MM.1S (cell line): Measurements from ENCODE around the gene CALD1.

ENCODE experiments used
- DNase-seq: peaks from one replicate; pipeline ENCODE4 v3.0.0-alpha.2; 2015
- H2AFZ ChIP-seq: fragments of 300-600 bp; sonication (generic); 2 replicates; pipeline ENCODE4 v1.6.0; 2016; ENCODE audit warnings: antibody characterized with exemption, low read length
- H3F3A ChIP-seq: fragments of 300-600 bp; sonication (generic); 2 replicates; pipeline ENCODE4 v1.6.1; 2016; ENCODE audit warnings: mild to moderate bottlenecking, antibody characterized with exemption, low read length, moderate library complexity, mixed read lengths; ENCODE audit not compliant: insufficient read depth
- H3K27ac ChIP-seq: fragments of 300-600 bp; sonication (generic); 2 replicates; pipeline ENCODE4 v1.5.1; 2016; ENCODE audit warnings: mild to moderate bottlenecking, low read length
- H3K27me3 ChIP-seq: fragments of 300-600 bp; sonication (generic); replicated peaks from 2 replicates; pipeline ENCODE4 v1.6.0; 2016; ENCODE audit warnings: low read length; ENCODE audit not compliant: insufficient read depth
- H3K36me3 ChIP-seq: fragments of 300-600 bp; sonication (generic); replicated peaks from 2 replicates; pipeline ENCODE4 v1.6.1; 2016; ENCODE audit warnings: mild to moderate bottlenecking, low read length, mixed read lengths; ENCODE audit not compliant: insufficient read depth
- H3K4me1 ChIP-seq: fragments of 300-600 bp; sonication (generic); 2 replicates; pipeline ENCODE4 v1.6.1; 2016; ENCODE audit warnings: low read length, mixed read lengths
- H3K4me2 ChIP-seq: fragments of 300-600 bp; sonication (generic); 2 replicates; pipeline ENCODE4 v1.6.0; 2016; ENCODE audit warnings: low read depth, low read length
- H3K4me3 ChIP-seq: fragments of 300-600 bp; sonication (generic); 2 replicates; pipeline ENCODE4 v1.5.1; 2016; ENCODE audit warnings: low read length, mixed read lengths
- H3K79me2 ChIP-seq: fragments of 300-600 bp; sonication (generic); 2 replicates; pipeline ENCODE4 v1.6.1; 2016; ENCODE audit warnings: mixed run types, low read length, mixed read lengths
- H3K9ac ChIP-seq: fragments of 300-600 bp; sonication (generic); 2 replicates; pipeline ENCODE4 v1.6.1; 2016; ENCODE audit warnings: low read length, mixed read lengths
- H3K9me2 ChIP-seq: fragments of 300-600 bp; sonication (generic); replicated peaks from 2 replicates; pipeline ENCODE4 v1.6.1; 2016; ENCODE audit warnings: mild to moderate bottlenecking, low read length, mixed read lengths; ENCODE audit not compliant: insufficient read depth
- H3K9me3 ChIP-seq: fragments of 300-600 bp; sonication (generic); replicated peaks from 2 replicates; pipeline ENCODE4 v1.6.1; 2016; ENCODE audit warnings: mild to moderate bottlenecking, low read length, mixed read lengths; ENCODE audit not compliant: insufficient read depth
- H4K20me1 ChIP-seq: fragments of 300-600 bp; sonication (generic); 2 replicates; pipeline ENCODE4 v1.6.1; 2016; ENCODE audit warnings: mild to moderate bottlenecking, low read length, moderate library complexity, mixed read lengths; ENCODE audit not compliant: insufficient read depth
- EZH2 ChIP-seq: fragments of 300-600 bp; sonication (generic); optimal IDR thresholded peaks from 2 replicates; pipeline ENCODE3; 2017; ENCODE audit warnings: low read depth, mild to moderate bottlenecking, antibody characterized with exemption, low read length, mixed read lengths
- EZH2phosphoT487 ChIP-seq: fragments of 300-600 bp; sonication (generic); IDR thresholded peaks from 2 replicates; pipeline ENCODE4 v1.6.1; 2018; ENCODE audit warnings: antibody characterized with exemption, low read length
- TF ChIP-seq, protein P1 (sequence below): fragments of 300-600 bp; sonication (generic); IDR thresholded peaks from 2 replicates; pipeline ENCODE4 v1.5.1; 2016; ENCODE audit warnings: antibody characterized with exemption, low read length, mixed read lengths

The CALD1 gene

DNA sequence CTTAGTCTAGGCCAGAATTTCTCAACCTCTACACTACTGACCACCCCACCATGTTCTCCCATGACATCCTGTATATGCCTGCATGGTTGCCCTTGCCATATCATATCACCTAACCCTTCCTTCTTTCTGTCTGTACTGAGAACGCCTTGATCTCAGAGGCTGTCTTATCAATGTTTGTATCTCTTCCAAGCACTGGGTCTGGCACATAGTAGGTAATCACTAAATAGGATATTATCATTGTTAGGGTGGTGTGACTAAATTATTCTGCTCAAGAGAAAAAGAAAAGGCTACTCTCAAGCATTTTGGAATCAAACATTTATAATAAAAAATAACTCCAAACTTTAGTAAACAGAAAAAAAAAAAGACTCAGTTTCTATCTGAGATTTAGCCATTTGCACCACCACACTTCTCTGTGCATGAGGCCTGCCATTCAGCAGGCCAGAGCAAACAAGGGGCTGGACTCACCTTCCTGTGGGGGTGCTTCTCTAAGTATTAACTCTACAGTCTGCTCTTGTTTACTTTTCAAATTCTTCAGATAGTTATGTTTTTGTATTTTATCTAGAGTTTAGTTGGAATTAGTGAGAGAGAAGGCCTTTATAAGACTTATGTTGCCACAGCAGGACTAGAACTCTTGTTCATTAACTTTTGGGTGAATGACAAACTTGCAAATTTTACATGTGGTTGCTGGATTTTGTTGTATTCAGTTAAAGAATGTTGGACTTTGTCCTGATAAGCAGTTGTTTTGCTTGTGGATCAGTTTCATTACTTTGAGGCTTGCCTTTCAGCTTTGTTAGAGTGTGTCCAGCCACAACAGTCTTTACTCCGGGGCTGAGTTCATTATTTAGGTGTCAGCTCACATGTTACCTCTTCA, 212.3 kb downstream of the CALD1 start:
- Histone ChIP-seq H3K27ac (peak overlapping the region; percentile 71), H3K27me3 (no peaks in the 10 kb centered on the region), H3K9ac (peak overlapping the region; percentile 21; the same call in 1 of the 2 replicates), H3K36me3 (no peaks in the 10 kb centered on the region), H3K79me2 (peaks cover 18% of the 10 kb centered on the region), H3K4me2 (peak overlapping the region; percentile 49), H3K4me3 (no peak overlapping the region), H2AFZ (no peak overlapping the region), H3K9me2 (no peaks in the 10 kb centered on the region), H3K4me1 (peaks cover 66% of the 10 kb centered on the region), H3K9me3 (no peaks in the 10 kb centered on the region), H4K20me1 (no peaks in the 10 kb centered on the region), H3F3A (peaks cover 42% of the 10 kb centered on the region)
- TF ChIP-seq, protein P1, sequence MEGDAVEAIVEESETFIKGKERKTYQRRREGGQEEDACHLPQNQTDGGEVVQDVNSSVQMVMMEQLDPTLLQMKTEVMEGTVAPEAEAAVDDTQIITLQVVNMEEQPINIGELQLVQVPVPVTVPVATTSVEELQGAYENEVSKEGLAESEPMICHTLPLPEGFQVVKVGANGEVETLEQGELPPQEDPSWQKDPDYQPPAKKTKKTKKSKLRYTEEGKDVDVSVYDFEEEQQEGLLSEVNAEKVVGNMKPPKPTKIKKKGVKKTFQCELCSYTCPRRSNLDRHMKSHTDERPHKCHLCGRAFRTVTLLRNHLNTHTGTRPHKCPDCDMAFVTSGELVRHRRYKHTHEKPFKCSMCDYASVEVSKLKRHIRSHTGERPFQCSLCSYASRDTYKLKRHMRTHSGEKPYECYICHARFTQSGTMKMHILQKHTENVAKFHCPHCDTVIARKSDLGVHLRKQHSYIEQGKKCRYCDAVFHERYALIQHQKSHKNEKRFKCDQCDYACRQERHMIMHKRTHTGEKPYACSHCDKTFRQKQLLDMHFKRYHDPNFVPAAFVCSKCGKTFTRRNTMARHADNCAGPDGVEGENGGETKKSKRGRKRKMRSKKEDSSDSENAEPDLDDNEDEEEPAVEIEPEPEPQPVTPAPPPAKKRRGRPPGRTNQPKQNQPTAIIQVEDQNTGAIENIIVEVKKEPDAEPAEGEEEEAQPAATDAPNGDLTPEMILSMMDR = no peak
- TF ChIP-seq EZH2phosphoT487 (no peak), EZH2 (no peak)
- DNase-seq = peak; percentile 25

DNA sequence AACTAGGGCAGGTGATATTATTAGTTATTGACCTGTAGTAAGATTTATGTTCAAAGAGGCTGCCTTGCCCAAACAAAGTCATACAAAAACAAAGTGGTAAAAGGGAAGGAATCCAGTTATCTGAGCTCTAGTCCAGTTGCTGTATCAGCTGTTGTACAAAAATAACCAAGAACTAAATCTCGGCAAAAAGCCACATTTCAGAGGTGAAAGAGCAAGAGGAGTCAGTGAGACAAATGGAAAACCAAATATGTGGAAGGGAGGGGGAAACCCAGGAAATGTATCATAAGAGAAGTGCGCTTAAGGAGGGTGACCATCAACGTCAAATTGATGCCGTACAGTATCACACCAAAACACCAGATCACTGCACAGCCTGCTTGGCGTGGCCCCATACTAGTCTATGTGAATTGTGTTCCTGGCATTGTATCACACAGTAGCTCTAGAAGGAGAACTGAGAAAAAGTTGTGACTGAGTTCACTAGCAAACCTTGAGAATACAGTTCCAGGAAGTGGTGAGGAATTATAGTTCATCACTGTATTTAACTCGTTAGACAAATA, 213.3 kb downstream of the CALD1 start:
- peak; percentile 61 for DNase-seq
- Histone ChIP-seq H3K36me3 (no peaks in the 10 kb centered on the region), H3K9me2 (no peaks in the 10 kb centered on the region), H4K20me1 (no peaks in the 10 kb centered on the region), H3K4me3 (peak overlapping the region; percentile 3; the same call in 1 of the 2 replicates), H3K27ac (peak overlapping the region; percentile 71), H2AFZ (peak overlapping the region; percentile 3; the same call in 1 of the 2 replicates), H3F3A (peaks cover 47% of the 10 kb centered on the region), H3K79me2 (peaks cover 8% of the 10 kb centered on the region), H3K9ac (peak overlapping the region; percentile 21), H3K4me1 (peaks cover 73% of the 10 kb centered on the region), H3K9me3 (no peaks in the 10 kb centered on the region), H3K27me3 (no peaks in the 10 kb centered on the region), H3K4me2 (peak overlapping the region; percentile 49)
- TF ChIP-seq, protein P1 = no peak
- TF ChIP-seq EZH2phosphoT487 (no peak), EZH2 (no peak)

DNA sequence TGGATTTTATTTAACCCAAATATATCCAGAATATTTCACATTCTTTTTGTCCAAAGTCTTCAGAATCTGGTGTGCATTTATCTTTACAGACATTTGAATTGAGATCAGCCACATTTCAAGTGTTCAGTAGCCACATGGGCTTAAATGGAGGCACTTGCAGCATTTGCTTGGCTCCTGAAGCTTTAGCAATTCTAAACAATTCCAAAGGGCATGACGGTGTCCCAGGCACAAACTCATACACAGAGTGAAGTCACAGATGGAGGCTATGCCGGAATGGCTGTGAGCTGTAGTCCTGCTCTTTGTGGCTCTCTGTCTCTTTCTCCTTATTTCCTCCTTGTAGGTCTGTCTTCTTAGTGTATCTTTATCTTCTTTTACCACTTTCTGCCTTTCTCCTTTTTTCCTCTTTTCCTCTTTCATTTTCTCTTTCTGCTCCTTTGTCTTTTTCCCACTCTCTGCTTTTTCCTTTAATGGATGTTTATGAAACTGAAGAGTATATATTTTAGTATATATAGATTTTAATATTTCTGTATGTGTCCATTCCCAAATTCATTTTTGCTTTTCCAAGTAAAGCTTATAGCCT, 214.5 kb downstream of the CALD1 start:
- DNase-seq = no peak
- TF ChIP-seq EZH2phosphoT487 (no peak), EZH2 (no peak)
- TF ChIP-seq, protein P1 = no peak
- H3K36me3 ChIP-seq = no peaks in the 10 kb centered on the region
- no peak overlapping the region for H3K4me3 ChIP-seq
- no peak overlapping the region for H3K9ac ChIP-seq
- no peaks in the 10 kb centered on the region for H4K20me1 ChIP-seq
- H3K4me1 ChIP-seq = peaks cover 71% of the 10 kb centered on the region
- H3K27me3 ChIP-seq = no peaks in the 10 kb centered on the region
- H2AFZ ChIP-seq = no peak overlapping the region
- no peaks in the 10 kb centered on the region for H3K9me2 ChIP-seq
- H3K79me2 ChIP-seq = no peaks in the 10 kb centered on the region
- H3K27ac ChIP-seq = peak overlapping the region; percentile 83; the same call in 1 of the 2 replicates
- H3F3A ChIP-seq = peaks cover 47% of the 10 kb centered on the region
- H3K4me2 ChIP-seq = no peak overlapping the region
- H3K9me3 ChIP-seq = no peaks in the 10 kb centered on the region
